ENCODE measurements around the gene CIBAR2.

DNA sequence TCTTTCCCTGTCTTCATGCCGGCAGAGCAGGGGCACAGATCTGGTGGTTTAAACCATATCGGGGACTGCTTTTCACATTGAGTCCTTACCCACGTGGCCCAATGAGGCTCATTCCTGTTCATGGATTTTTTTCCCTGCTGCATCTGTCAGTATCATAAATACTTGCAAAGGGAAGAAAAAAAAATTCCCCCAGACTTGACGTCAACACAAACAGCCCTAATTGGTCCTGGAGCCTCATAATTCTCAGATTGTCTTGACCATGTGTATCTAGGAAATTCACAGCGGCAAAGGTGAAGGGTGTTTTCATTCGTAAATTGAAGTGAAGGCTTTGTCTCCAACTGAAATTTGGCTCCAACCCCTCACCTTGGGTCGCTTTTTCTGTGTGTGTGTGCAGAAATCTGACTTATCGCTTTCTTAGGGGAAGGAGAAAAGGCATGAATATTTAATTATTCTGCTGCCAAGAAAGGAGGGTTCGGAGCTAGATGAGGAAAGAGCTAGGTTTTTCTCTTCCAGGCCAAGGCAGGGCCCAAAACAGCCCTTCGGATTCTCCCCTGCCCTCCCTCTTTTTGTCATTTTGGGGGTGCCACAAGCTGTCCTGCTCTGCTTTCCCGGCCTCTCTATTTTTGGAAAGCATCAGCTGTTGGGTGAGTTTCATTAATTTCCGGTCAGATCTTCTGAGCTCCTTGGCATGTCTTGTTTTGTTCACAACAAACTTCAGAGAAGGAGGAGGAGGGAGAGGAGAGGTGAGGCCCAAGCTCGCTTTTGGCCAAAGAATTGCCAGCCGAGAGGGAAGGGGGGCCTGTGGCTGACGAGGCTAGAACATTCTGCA lies 17.8 kb upstream of the CIBAR2 start:
- TF ChIP-seq, protein P1, sequence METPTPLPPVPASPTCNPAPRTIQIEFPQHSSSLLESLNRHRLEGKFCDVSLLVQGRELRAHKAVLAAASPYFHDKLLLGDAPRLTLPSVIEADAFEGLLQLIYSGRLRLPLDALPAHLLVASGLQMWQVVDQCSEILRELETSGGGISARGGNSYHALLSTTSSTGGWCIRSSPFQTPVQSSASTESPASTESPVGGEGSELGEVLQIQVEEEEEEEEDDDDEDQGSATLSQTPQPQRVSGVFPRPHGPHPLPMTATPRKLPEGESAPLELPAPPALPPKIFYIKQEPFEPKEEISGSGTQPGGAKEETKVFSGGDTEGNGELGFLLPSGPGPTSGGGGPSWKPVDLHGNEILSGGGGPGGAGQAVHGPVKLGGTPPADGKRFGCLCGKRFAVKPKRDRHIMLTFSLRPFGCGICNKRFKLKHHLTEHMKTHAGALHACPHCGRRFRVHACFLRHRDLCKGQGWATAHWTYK (CRISPR knock-in tag; IDR thresholded peaks at IDR 0.05), result no peak
- TF ChIP-seq ZNF174 (CRISPR knock-in tag; IDR thresholded peaks at IDR 0.05) (no peak), ZNF253 (CRISPR knock-in tag; conservative IDR thresholded peaks at IDR 0.05) (no peak), ZNF3 (CRISPR knock-in tag; IDR thresholded peaks at IDR 0.05) (no peak)
- TF ChIP-seq, protein P2, sequence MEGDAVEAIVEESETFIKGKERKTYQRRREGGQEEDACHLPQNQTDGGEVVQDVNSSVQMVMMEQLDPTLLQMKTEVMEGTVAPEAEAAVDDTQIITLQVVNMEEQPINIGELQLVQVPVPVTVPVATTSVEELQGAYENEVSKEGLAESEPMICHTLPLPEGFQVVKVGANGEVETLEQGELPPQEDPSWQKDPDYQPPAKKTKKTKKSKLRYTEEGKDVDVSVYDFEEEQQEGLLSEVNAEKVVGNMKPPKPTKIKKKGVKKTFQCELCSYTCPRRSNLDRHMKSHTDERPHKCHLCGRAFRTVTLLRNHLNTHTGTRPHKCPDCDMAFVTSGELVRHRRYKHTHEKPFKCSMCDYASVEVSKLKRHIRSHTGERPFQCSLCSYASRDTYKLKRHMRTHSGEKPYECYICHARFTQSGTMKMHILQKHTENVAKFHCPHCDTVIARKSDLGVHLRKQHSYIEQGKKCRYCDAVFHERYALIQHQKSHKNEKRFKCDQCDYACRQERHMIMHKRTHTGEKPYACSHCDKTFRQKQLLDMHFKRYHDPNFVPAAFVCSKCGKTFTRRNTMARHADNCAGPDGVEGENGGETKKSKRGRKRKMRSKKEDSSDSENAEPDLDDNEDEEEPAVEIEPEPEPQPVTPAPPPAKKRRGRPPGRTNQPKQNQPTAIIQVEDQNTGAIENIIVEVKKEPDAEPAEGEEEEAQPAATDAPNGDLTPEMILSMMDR (IDR thresholded peaks at IDR 0.05 in 2 of 3, conservative IDR thresholded peaks at IDR 0.05 in 1 of 3; ENCODE audit: insufficient read depth in 2 of 3, low read depth in 1 of 3, low read length in 3 of 3), result no peak
- TF ChIP-seq, protein P3, sequence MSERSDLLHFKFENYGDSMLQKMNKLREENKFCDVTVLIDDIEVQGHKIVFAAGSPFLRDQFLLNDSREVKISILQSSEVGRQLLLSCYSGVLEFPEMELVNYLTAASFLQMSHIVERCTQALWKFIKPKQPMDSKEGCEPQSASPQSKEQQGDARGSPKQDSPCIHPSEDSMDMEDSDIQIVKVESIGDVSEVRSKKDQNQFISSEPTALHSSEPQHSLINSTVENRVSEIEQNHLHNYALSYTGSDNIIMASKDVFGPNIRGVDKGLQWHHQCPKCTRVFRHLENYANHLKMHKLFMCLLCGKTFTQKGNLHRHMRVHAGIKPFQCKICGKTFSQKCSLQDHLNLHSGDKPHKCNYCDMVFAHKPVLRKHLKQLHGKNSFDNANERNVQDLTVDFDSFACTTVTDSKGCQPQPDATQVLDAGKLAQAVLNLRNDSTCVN (CRISPR knock-in tag; IDR thresholded peaks at IDR 0.05), result no peak
- TF ChIP-seq, protein P4, sequence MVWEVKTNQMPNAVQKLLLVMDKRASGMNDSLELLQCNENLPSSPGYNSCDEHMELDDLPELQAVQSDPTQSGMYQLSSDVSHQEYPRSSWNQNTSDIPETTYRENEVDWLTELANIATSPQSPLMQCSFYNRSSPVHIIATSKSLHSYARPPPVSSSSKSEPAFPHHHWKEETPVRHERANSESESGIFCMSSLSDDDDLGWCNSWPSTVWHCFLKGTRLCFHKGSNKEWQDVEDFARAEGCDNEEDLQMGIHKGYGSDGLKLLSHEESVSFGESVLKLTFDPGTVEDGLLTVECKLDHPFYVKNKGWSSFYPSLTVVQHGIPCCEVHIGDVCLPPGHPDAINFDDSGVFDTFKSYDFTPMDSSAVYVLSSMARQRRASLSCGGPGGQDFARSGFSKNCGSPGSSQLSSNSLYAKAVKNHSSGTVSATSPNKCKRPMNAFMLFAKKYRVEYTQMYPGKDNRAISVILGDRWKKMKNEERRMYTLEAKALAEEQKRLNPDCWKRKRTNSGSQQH (CRISPR knock-in tag; IDR thresholded peaks at IDR 0.05), result no peak
- TF ChIP-seq, protein P5, sequence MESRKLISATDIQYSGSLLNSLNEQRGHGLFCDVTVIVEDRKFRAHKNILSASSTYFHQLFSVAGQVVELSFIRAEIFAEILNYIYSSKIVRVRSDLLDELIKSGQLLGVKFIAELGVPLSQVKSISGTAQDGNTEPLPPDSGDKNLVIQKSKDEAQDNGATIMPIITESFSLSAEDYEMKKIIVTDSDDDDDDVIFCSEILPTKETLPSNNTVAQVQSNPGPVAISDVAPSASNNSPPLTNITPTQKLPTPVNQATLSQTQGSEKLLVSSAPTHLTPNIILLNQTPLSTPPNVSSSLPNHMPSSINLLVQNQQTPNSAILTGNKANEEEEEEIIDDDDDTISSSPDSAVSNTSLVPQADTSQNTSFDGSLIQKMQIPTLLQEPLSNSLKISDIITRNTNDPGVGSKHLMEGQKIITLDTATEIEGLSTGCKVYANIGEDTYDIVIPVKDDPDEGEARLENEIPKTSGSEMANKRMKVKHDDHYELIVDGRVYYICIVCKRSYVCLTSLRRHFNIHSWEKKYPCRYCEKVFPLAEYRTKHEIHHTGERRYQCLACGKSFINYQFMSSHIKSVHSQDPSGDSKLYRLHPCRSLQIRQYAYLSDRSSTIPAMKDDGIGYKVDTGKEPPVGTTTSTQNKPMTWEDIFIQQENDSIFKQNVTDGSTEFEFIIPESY (CRISPR knock-in tag; IDR thresholded peaks at IDR 0.05), result no peak
- TF ChIP-seq, protein P6, sequence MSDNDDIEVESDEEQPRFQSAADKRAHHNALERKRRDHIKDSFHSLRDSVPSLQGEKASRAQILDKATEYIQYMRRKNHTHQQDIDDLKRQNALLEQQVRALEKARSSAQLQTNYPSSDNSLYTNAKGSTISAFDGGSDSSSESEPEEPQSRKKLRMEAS (CRISPR knock-in tag; IDR thresholded peaks at IDR 0.05), result no peak

All from K562 (cell line).